Measurements from ENCODE around the gene GCGR. TPM values are rescaled to one million over a fixed set of nuclear protein-coding genes. Genes with fewer than 3 reads are reported as not detected.
A peak's percentile ranks its signal among the peaks of the same experiment; 100 is the strongest.

Gene GCGR
- total and polyA plus RNA-seq, 7 donors = 0.03 to 0.08 TPM; not detected in 5

DNA sequence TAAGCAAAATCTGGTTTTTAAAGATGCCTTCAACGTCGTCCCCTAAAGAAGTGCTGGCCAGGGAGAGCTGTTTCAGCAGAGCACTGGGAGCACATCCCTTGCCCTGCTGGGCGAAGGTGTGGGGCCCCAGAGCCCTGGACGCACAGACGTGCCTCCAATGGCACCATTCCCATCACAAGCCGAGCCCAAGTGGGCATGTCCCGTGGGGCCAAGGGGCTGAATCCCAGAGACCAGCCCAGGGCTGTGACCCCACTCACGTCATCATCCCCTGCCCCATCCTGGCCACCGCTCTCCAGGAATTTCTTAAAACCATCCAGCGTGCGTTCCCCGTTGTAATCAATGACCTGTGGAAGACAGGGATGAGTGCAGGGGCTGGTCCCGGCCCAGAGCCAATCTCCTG, 40.9 kb downstream of the GCGR start:
- no peak for DNase-seq
- ATAC-seq = no peak
- WGBS, 3 donors = 81 to 86% (median 84%) methylated on average over 13 of the region's 13 CpGs
- peaks cover 10 to 72% of the 10 kb centered on the region in 2 donors for H3K36me3 ChIP-seq (ENCODE audit: insufficient read depth in 1 of 2, low read depth in 1 of 2)
- intact Hi-C loops (cut with DNase I) = no loop called here
- H3K27ac ChIP-seq = peak overlapping the region; percentile 98
- H3K27me3 ChIP-seq (ENCODE audit: insufficient read depth in 3 of 3, low read length in 2 of 3) = no peaks in the 10 kb centered on the region
- TF ChIP-seq, protein P1, sequence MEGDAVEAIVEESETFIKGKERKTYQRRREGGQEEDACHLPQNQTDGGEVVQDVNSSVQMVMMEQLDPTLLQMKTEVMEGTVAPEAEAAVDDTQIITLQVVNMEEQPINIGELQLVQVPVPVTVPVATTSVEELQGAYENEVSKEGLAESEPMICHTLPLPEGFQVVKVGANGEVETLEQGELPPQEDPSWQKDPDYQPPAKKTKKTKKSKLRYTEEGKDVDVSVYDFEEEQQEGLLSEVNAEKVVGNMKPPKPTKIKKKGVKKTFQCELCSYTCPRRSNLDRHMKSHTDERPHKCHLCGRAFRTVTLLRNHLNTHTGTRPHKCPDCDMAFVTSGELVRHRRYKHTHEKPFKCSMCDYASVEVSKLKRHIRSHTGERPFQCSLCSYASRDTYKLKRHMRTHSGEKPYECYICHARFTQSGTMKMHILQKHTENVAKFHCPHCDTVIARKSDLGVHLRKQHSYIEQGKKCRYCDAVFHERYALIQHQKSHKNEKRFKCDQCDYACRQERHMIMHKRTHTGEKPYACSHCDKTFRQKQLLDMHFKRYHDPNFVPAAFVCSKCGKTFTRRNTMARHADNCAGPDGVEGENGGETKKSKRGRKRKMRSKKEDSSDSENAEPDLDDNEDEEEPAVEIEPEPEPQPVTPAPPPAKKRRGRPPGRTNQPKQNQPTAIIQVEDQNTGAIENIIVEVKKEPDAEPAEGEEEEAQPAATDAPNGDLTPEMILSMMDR (IDR thresholded peaks at IDR 0.05) = no peak
- H3K4me1 ChIP-seq = peaks cover 37% of the 10 kb centered on the region
- H3K9me3 ChIP-seq = no peaks in the 10 kb centered on the region
- H3K4me3 ChIP-seq = no peak overlapping the region

DNA sequence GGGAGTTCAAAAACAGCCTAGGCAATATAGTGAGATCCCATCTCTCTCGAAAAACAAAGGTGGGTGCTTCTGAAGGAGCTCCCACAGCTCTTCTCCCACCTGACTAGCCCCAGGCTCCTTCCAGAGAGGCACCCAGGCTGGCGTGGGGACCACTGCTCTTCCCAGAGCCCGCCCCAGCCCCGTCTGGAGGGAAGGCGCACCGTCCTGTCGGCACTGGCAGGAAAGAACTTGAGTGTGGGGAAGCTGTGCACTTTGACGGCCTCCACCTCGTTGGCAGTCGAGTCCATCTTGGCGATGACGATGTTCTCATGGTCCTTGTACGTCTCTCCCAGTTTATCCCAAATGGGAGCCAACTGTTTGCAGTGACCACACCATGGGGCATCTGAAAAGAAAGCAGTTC, 41.4 kb downstream of the GCGR start:
- Histone ChIP-seq H3K4me3 (no peak overlapping the region), H3K4me1 (peaks cover 32% of the 10 kb centered on the region), H3K36me3 (ENCODE audit: insufficient read depth in 1 of 2, low read depth in 1 of 2) (peaks cover 10 to 77% of the 10 kb centered on the region in 2 donors), H3K27me3 (ENCODE audit: insufficient read depth in 3 of 3, low read length in 2 of 3) (no peaks in the 10 kb centered on the region), H3K9me3 (no peaks in the 10 kb centered on the region), H3K27ac (no peak overlapping the region)
- no peak for ATAC-seq
- DNase-seq = no peak
- TF ChIP-seq, protein P1 (IDR thresholded peaks at IDR 0.05) = no peak
- intact Hi-C loops (cut with DNase I) = no loop called here
- WGBS, 3 donors = 87 to 94% (median 92%) methylated on average over 13 of the region's 13 CpGs

DNA sequence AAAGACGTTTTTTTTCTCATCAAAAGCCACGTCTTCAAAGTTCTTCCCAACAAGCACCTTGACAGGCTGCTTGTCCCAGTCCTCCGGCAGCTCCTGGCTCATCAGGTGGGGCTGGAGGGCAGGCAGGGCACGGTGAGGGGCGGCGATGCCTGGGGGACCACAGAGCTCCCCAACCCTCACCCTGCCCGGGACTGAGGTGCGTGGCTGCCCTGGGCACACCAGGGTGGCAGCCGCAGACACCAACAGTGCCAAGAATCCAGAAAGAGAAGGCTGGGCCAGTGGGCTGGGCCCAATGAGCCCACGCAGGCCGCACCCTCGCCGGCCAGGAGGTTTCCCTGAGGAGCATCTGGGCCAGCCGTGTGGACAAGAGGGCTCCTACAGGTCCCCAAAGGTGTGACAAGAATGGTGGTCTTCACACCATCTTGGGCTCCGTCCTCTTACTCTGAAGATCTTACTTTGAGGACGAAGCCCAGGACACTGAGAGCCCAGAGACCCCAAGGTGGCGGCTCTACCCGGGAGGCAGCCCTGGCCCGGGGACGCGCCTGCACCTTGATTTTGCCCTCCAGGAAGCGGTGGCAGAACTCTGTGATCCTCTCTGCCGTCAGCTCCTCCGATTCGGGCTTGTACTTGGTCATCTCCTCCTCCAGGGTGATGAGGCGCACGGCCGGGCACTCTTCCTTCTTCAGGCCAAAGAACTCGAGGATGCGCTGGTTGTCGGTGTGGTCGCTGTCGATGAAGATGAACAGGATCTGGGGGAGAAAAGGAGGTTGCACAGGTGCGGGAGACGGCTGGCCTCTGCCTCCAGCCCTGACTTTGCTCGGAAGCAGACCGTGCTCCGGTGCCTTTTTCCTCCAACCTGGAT, 42.2 kb downstream of the GCGR start:
- 92 to 94% (median 92%) methylated on average over 37 to 38 of the region's 38 CpGs for WGBS, 3 donors
- Histone ChIP-seq H3K27ac (no peak overlapping the region), H3K9me3 (no peaks in the 10 kb centered on the region), H3K27me3 (ENCODE audit: insufficient read depth in 3 of 3, low read length in 2 of 3) (no peaks in the 10 kb centered on the region), H3K4me3 (no peak overlapping the region), H3K4me1 (peaks cover 24% of the 10 kb centered on the region), H3K36me3 (ENCODE audit: insufficient read depth in 1 of 2, low read depth in 1 of 2) (peaks cover 10 to 83% of the 10 kb centered on the region in 2 donors)
- TF ChIP-seq, protein P1 (IDR thresholded peaks at IDR 0.05) = no peak
- intact Hi-C loops (cut with DNase I) = no loop called here
- DNase-seq = no peak
- ATAC-seq = no peak

DNA sequence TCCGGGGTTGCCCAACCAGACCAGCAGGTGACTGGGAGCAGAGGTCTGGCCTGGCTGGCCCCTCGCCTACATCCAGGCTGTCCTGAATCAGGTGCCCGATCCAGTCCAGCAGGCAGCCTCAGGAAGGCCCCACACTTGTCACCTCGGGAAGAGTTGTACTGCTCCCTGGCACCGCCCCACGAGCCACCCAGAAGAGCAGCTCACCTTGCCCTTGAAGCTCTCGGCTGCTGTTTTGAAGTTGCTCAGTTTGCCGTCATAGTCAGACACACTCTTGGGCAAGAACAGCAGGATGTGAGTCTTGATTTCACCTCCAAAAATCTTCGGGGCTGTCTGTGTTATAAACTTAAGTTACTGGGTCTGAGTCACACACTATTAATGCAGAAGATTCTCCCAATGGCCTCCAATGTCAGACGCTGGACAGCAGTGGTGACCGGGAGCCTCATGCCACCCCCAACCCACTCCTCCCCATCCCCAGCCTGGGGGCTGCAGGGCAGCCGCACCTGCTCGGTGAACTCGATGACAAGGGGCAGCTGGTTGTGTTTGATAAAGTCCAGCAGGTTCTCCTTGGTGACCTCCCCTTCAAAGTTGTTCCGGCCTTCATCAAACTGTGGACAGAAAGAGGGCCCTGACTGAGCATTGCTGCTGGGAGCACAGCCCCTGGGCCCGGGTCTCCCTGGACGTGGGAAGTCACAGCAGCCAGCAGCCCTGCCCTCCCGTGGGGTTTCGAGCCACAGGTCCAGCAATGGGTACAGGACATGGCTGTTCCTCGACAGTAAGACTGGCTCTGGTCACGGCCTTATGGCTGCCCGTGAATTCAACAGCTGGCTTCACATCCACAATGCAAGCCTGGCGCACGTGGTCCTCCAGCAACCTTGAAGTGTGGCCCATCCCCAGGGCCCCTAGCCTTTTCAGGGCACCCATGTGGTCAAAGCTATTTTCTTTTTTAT, 43.1 kb downstream of the GCGR start:
- WGBS, 3 donors = 85 to 91% (median 88%) methylated on average over 24 of the region's 24 CpGs
- H3K4me1 ChIP-seq = peaks cover 16% of the 10 kb centered on the region
- intact Hi-C loops (cut with DNase I) = no loop called here
- no peak overlapping the region for H3K27ac ChIP-seq
- H3K4me3 ChIP-seq = no peak overlapping the region
- TF ChIP-seq, protein P1 (IDR thresholded peaks at IDR 0.05) = no peak
- no peaks in the 10 kb centered on the region for H3K27me3 ChIP-seq (ENCODE audit: insufficient read depth in 3 of 3, low read length in 2 of 3)
- H3K9me3 ChIP-seq = no peaks in the 10 kb centered on the region
- DNase-seq (no peak), ATAC-seq (no peak)
- peaks cover 10 to 92% of the 10 kb centered on the region in 2 donors for H3K36me3 ChIP-seq (ENCODE audit: insufficient read depth in 1 of 2, low read depth in 1 of 2)

Measured in psoas muscle (tissue), 8 donors.